Upper lobe of right lung (tissue), 1 donor: ENCODE data around the gene PLD4. TPM values are rescaled to one million over a fixed set of nuclear protein-coding genes. Genes with fewer than 3 reads are reported as not detected.

Experiments
- ATAC-seq: fragments of 200-7000 bp; cut with Tn5 transposase; one replicate; pipeline ENCODE4 v1.9.1; 2020; ENCODE audit warnings: mild to moderate bottlenecking, moderate library complexity
- DNase-seq: peaks from one replicate; pipeline ENCODE4 v3.0.0-alpha.2; 2020
- H3K27ac ChIP-seq: fragments of 200-600 bp; one replicate; pipeline ENCODE4 v1.8.0; 2022
- H3K27me3 ChIP-seq: fragments of 200-600 bp; one replicate; pipeline ENCODE4 v1.8.0; 2022; ENCODE audit warnings: mild to moderate bottlenecking
- H3K36me3 ChIP-seq: fragments of 200-600 bp; one replicate; pipeline ENCODE4 v1.8.0; 2022
- H3K4me1 ChIP-seq: fragments of 200-600 bp; one replicate; pipeline ENCODE4 v1.8.0; 2022
- H3K4me3 ChIP-seq: fragments of 200-600 bp; one replicate; pipeline ENCODE4 v1.8.0; 2022; ENCODE audit warnings: mild to moderate bottlenecking
- H3K9me3 ChIP-seq: fragments of 200-600 bp; one replicate; pipeline ENCODE4 v1.8.0; 2022
- CTCF ChIP-seq: fragments of 200-600 bp; IDR thresholded peaks from one replicate; pipeline ENCODE4 v1.8.0; 2022; ENCODE audit warnings: antibody characterized with exemption
- intact Hi-C: fragments of 100-400 bp; cut with DNase I; formaldehyde crosslinking; loops from one replicate; pipeline ENCODE4 v1.11.0; 2022
- total RNA-seq: library from RNA; stranded (reverse); fragmentation: NEBNext Ultra II Directional; extraction: Animal tissue kit (Norgen Biotek cat#: 25700); gene quantifications from one replicate; pipeline ENCODE4 v1.2.1, GENCODE V29; 2021
- donor health status: DM: no; HTN: yes; CAD: no; lungs with severe emphysema.

Gene PLD4
- total RNA-seq, 1 donor from 2014 or later: 3.1 TPM

- no peaks in the 10 kb centered on the region for H3K4me1 ChIP-seq
- no peaks in the 10 kb centered on the region for H3K36me3 ChIP-seq
- no peaks in the 10 kb centered on the region for H3K9me3 ChIP-seq
- intact Hi-C loops: no loop called here
- no peak for TF ChIP-seq CTCF
- no peak overlapping the region for H3K27ac ChIP-seq
- H3K4me3 ChIP-seq: no peak overlapping the region
- H3K27me3 ChIP-seq: no peaks in the 10 kb centered on the region
- no peak for DNase-seq
- ATAC-seq: no peak
These were observed 3.9 kb downstream of the PLD4 start for GRCh38 chr14:104928391-104929133.

- intact Hi-C loops: no loop called here
- H3K4me3 ChIP-seq: no peak overlapping the region
- H3K27ac ChIP-seq: no peak overlapping the region
- no peaks in the 10 kb centered on the region for H3K4me1 ChIP-seq
- no peak for TF ChIP-seq CTCF
- no peaks in the 10 kb centered on the region for H3K36me3 ChIP-seq
- no peaks in the 10 kb centered on the region for H3K27me3 ChIP-seq
- DNase-seq (peak; percentile 63), ATAC-seq (no peak)
- no peaks in the 10 kb centered on the region for H3K9me3 ChIP-seq
These were observed 4.9 kb downstream of the PLD4 start for GRCh38 chr14:104929268-104930230.

GRCh38 chr14:104930526-104931303, 6.0 kb downstream of the PLD4 start:
- TF ChIP-seq CTCF: no peak
- H3K27me3 ChIP-seq: no peaks in the 10 kb centered on the region
- peak; percentile 65 for DNase-seq

GRCh38 chr14:104931304-104931770, 6.7 kb downstream of the PLD4 start:
- Histone ChIP-seq H3K27ac (no peak overlapping the region), H3K9me3 (no peaks in the 10 kb centered on the region), H3K27me3 (no peaks in the 10 kb centered on the region), H3K4me1 (no peaks in the 10 kb centered on the region), H3K36me3 (no peaks in the 10 kb centered on the region), H3K4me3 (no peak overlapping the region)
- no peak for DNase-seq
- ATAC-seq: no peak
- TF ChIP-seq CTCF: no peak
- intact Hi-C loops: no loop called here

More at GRCh38 chr14:104930526-104931303, 6.0 kb downstream of the PLD4 start:
- Histone ChIP-seq H3K36me3 (no peaks in the 10 kb centered on the region), H3K4me1 (no peaks in the 10 kb centered on the region), H3K9me3 (no peaks in the 10 kb centered on the region), H3K27ac (no peak overlapping the region), H3K4me3 (no peak overlapping the region)
- no peak for ATAC-seq
- intact Hi-C loops: no loop called here
